Neural progenitor cell (in vitro differentiated cells): Measurements from ENCODE around the gene CAPN11.

ENCODE experiments used
- CTCF ChIP-seq: fragments of 200-600 bp; sonication (generic); IDR thresholded peaks from 2 replicates; pipeline ENCODE4 v1.5.1; 2017; ENCODE audit warnings: antibody characterized with exemption, mild to moderate bottlenecking
- EZH2 ChIP-seq: fragments of 200-600 bp; sonication (generic); IDR thresholded peaks from 2 replicates; pipeline ENCODE4 v1.6.1; 2017; ENCODE audit warnings: antibody characterized with exemption, mild to moderate bottlenecking, moderate library complexity
- EZH2phosphoT487 ChIP-seq: fragments of 200-600 bp; sonication (generic); IDR thresholded peaks from 2 replicates; pipeline ENCODE4 v1.6.1; 2017; ENCODE audit warnings: antibody characterized with exemption

- TF ChIP-seq CTCF (no peak), EZH2 (no peak), EZH2phosphoT487 (no peak)
Observed at GRCh38 chr6:44148306-44148705, 10.3 kb upstream of the CAPN11 start.
